Activated B cell treated with CpG ODN at 0.5 μM for 24 hours (primary cell): ENCODE data around the gene USP3. TPM values are rescaled to one million over a fixed set of nuclear protein-coding genes. Genes with fewer than 3 reads are reported as not detected.
"Not testable (repeated sequence)": the region's sequence is repeated elsewhere in the genome, so short reads cannot be mapped to it uniquely, and the experiment has no call there.

Source experiments
- ATAC-seq: fragments of 200-7000 bp; cut with Tn5 transposase; one replicate; pipeline ENCODE4 v1.10.0; 2021; ENCODE audit warnings: low read depth, mild to moderate bottlenecking, moderate library complexity
- CTCF ChIA-PET: fragments of 350-600 bp; sonication (Branson Sonifier 250); formaldehyde crosslinking; loops from one replicate; lab custom pipeline; 2021; ENCODE audit warnings: antibody characterized with exemption; lab: Charles Lee
- POLR2A ChIA-PET: fragments of 350-600 bp; sonication (Branson Sonifier 250); formaldehyde crosslinking; loops from one replicate; lab custom pipeline; 2021; ENCODE audit warnings: antibody characterized with exemption; lab: Charles Lee
- DNase-seq: peaks from one replicate; pipeline ENCODE4 v3.0.0; 2022
- H3K27ac Mint-ChIP-seq: one replicate; pipeline ENCODE4 v1.8.0; 2020; ENCODE audit warnings: mixed read lengths
- H3K27me3 Mint-ChIP-seq: one replicate; pipeline ENCODE4 v1.8.0; 2021; ENCODE audit warnings: mixed read lengths
- H3K36me3 Mint-ChIP-seq: one replicate; pipeline ENCODE4 v1.8.0; 2021; ENCODE audit warnings: low read depth, mixed read lengths
- H3K4me1 Mint-ChIP-seq: one replicate; pipeline ENCODE4 v1.8.0; 2021; ENCODE audit warnings: mixed read lengths
- H3K4me3 Mint-ChIP-seq: one replicate; pipeline ENCODE4 v1.8.0; 2020; ENCODE audit warnings: mild to moderate bottlenecking, mixed read lengths
- H3K9me3 Mint-ChIP-seq: one replicate; pipeline ENCODE4 v1.8.0; 2020; ENCODE audit warnings: mixed read lengths
- CTCF ChIP-seq: fragments of 200-600 bp; IDR thresholded peaks from one replicate; pipeline ENCODE4 v1.8.0; 2022; ENCODE audit warnings: antibody characterized with exemption, mild to moderate bottlenecking
- intact Hi-C: fragments of 100-400 bp; cut with micrococcal nuclease; formaldehyde crosslinking; loops from one replicate; pipeline ENCODE4 v1.15.1; 2024
- total RNA-seq: library from RNA; stranded (reverse); gene quantifications from 2 replicates; pipeline ENCODE4 v1.2.3, GENCODE V29; 2022

The USP3 gene
- total RNA-seq, 1 donor from 2014 or later, result 110 TPM

DNA sequence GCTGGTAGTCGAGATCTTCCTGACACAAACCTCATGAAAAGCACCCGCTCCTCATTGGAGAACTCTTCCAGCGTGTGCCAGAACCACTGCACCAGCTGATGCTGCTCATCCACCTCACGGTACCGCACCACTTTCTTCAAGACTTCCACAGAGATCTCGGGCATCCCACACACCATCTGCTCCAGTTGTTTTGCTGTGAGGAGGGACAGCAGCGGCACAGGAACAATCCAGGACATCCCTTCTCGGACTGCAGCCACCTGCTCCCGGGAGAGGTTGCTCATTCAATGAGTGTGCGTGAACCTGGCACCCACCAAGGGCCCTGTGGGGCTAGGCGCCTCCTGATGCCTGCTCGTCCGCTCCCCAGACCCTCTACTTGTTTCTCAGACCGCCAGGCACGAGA, 107.9 kb downstream of the USP3 start:
- no peak for TF ChIP-seq CTCF
- Mint-ChIP-seq H3K9me3 (no peaks in the 10 kb centered on the region), H3K4me1 (peaks cover 14% of the 10 kb centered on the region), H3K27ac (no peak overlapping the region), H3K27me3 (no peaks in the 10 kb centered on the region), H3K36me3 (peaks cover 82% of the 10 kb centered on the region), H3K4me3 (no peak overlapping the region)
- ATAC-seq (no peak), DNase-seq (no peak)
- intact Hi-C loops, result loop anchor here (5.0 kb wide), 1 partner anchor 55 kb away; no protein-coding TSS in a partner anchor
- POLR2A ChIA-PET, result interaction anchor here (0.6 kb wide), 1 partner anchor 10 kb away, joined by 7 read pairs; no protein-coding TSS in a partner anchor
- CTCF ChIA-PET, result interaction anchor here (1.1 kb wide), 2 partner anchors 399 to 456 kb away, joined by 3 to 5 read pairs; no protein-coding TSS in a partner anchor

GRCh38 chr15:63615935-63616334, 111.5 kb downstream of the USP3 start:
- Mint-ChIP-seq H3K4me3 (no peak overlapping the region), H3K27ac (no peak overlapping the region), H3K4me1 (peaks cover 4% of the 10 kb centered on the region), H3K36me3 (peaks cover 63% of the 10 kb centered on the region), H3K27me3 (no peaks in the 10 kb centered on the region), H3K9me3 (no peaks in the 10 kb centered on the region)
- intact Hi-C loops, result no loop called here
- POLR2A ChIA-PET, result interaction anchor here (0.6 kb wide), 1 partner anchor 149 kb away, joined by 3 read pairs; no protein-coding TSS in a partner anchor
- no peak for DNase-seq
- CTCF ChIA-PET, result interaction anchor here (0.5 kb wide), 1 partner anchor 55 kb away, joined by 3 read pairs; no protein-coding TSS in a partner anchor
- no peak for ATAC-seq
- TF ChIP-seq CTCF, result no peak

DNA sequence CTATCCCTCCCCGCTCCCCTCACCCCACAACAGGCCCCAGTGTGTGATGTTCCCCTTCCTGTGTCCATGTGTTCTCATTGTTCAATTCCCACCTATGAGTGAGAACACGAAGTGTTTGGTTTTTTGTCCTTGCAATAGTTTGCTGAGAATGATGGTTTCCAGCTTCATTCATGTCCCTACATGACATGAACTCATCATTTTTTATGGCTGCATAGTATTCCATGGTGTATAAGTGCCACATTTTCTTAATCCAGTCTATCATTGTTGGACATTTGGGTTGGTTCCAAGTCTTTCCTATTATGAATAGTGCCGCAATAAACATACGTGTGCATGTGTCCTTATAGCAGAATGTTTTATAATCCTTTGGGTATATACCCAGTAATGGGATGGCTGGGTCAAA, 112.8 kb downstream of the USP3 start:
- not testable (repeated sequence) for H3K27me3 Mint-ChIP-seq
- peaks cover 61% of the 10 kb centered on the region for H3K36me3 Mint-ChIP-seq

DNA sequence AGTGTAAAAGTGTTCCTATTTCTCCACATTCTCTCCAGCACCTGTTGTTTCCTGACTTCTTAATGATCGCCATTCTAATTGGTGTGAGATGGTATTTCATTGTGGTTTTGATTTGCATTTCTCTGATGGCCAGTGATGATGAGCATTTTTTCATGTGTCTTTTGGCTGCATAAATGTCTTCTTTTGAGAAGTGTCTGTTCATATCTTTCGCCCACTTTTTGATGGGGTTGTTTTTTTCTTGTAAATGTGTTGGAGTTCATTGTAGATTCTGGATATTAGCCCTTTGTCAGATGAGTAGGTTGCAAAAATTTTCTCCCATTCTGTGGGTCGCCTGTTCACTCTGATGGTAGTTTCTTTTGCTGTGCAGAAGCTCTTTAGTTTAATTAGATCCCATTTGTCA, 113.2 kb downstream of the USP3 start:
- ATAC-seq, H3K4me3 Mint-ChIP-seq, H3K4me1 Mint-ChIP-seq, H3K27ac Mint-ChIP-seq, intact Hi-C loops, POLR2A ChIA-PET, DNase-seq, H3K9me3 Mint-ChIP-seq, H3K27me3 Mint-ChIP-seq, CTCF ChIA-PET: not testable (repeated sequence)
- peaks cover 61% of the 10 kb centered on the region for H3K36me3 Mint-ChIP-seq

More for the DNA sequence above, 112.8 kb downstream of the USP3 start:
- H3K9me3 Mint-ChIP-seq, H3K4me1 Mint-ChIP-seq, DNase-seq, CTCF ChIA-PET, POLR2A ChIA-PET, ATAC-seq, H3K27ac Mint-ChIP-seq, intact Hi-C loops, H3K4me3 Mint-ChIP-seq: not testable (repeated sequence)

GRCh38 chr15:63620760-63621159, 116.4 kb downstream of the USP3 start:
- CTCF ChIA-PET, H3K27me3 Mint-ChIP-seq, H3K4me3 Mint-ChIP-seq, H3K9me3 Mint-ChIP-seq, H3K27ac Mint-ChIP-seq, POLR2A ChIA-PET, DNase-seq, intact Hi-C loops, ATAC-seq: not testable (repeated sequence)
- H3K36me3 Mint-ChIP-seq, result peaks cover 62% of the 10 kb centered on the region
- H3K4me1 Mint-ChIP-seq, result peaks cover 13% of the 10 kb centered on the region

DNA sequence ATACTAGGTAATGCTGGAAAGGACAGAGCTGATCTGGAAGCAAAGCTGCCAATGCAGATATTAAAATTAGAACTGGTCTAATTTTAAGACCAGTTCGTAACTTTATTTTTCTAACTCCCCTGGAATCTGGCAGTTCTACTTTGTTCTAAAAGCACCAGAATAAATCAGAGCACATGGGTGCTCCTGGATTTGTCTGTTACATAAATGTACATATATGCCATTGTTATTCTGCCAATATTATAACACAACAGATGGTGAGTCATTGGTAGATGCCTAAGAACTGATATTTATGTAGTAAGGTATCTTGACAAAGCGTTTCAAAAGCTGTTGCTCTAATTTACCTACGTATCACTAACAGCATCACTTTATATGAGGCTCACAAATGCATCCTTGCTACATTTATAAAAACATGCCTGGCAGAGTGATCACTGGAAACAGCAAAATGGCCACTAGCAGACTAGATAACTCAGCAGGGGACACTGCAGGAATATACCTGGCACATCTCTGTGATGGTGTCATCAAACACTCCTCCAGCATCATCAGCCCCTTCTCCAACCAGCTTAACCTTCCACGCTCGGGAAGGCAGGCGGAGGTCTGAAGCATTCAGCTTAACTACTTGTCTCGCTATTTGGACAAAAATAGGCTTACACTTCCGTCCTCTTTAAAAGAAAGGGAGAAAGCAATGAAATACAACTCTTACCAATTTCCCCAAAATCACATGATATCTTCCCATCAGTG, 119.0 kb downstream of the USP3 start:
- intact Hi-C loops, result no loop called here
- Mint-ChIP-seq H3K27me3 (no peaks in the 10 kb centered on the region), H3K36me3 (peaks cover 68% of the 10 kb centered on the region), H3K27ac (no peak overlapping the region), H3K4me3 (no peak overlapping the region), H3K9me3 (no peaks in the 10 kb centered on the region), H3K4me1 (peaks cover 16% of the 10 kb centered on the region)
- ChIA-PET POLR2A (interaction anchor here (0.6 to 1.5 kb wide), 2 partner anchors 10 to 23 kb away, joined by 3 to 4 read pairs; no protein-coding TSS in a partner anchor), CTCF (interaction anchor here (0.7 kb wide), 1 partner anchor 9 kb away, joined by 3 read pairs; no protein-coding TSS in a partner anchor)
- ATAC-seq, result no peak
- no peak for TF ChIP-seq CTCF
- DNase-seq, result no peak
